BLaER1 treated with 17β-estradiol and CSF1 and Interleukin-3, amounts not matched to agents 10 nM and 100 nM (cell line): ENCODE data around the gene RB1.
A peak's percentile ranks its signal among the peaks of the same experiment; 100 is the strongest.

Experiments
- H3K27ac ChIP-seq, 11 experiments: shearing (Covaris generic); formaldehyde crosslinking; 2 replicates each; pipeline ENCODE4 v1.8.1; 2022
- H3K27me3 ChIP-seq, 11 experiments: shearing (Covaris generic); formaldehyde crosslinking; 2 replicates each; pipeline ENCODE4 v1.8.1; 2022
- H3K36me3 ChIP-seq, 11 experiments: shearing (Covaris generic); formaldehyde crosslinking; 2 replicates each; pipeline ENCODE4 v1.8.1; 2022
- H3K4me1 ChIP-seq, 10 experiments: shearing (Covaris generic); formaldehyde crosslinking; 2 replicates each; pipeline ENCODE4 v1.8.1; 2022
- H3K4me2 ChIP-seq, 11 experiments: shearing (Covaris generic); formaldehyde crosslinking; 2 replicates each; pipeline ENCODE4 v1.8.1; 2022
- H3K4me3 ChIP-seq, 10 experiments: shearing (Covaris generic); formaldehyde crosslinking; 2 replicates each; pipeline ENCODE4 v1.8.1; 2022
- H3K9ac ChIP-seq, 11 experiments: shearing (Covaris generic); formaldehyde crosslinking; 2 replicates each; pipeline ENCODE4 v1.8.1; 2022
- H3K9me3 ChIP-seq, 11 experiments: shearing (Covaris generic); formaldehyde crosslinking; replicated peaks in 1 of 11; 2 replicates each; pipeline ENCODE4 v1.8.1; 2022
- H4K20me1 ChIP-seq, 11 experiments: shearing (Covaris generic); formaldehyde crosslinking; 2 replicates each; pipeline ENCODE4 v1.8.1; 2022
- Cebpa-rat ChIP-seq, 11 experiments: shearing (Covaris generic); IDR thresholded peaks; 2 replicates each; pipeline ENCODE4 v1.8.1; 2022

RB1 gene

DNA sequence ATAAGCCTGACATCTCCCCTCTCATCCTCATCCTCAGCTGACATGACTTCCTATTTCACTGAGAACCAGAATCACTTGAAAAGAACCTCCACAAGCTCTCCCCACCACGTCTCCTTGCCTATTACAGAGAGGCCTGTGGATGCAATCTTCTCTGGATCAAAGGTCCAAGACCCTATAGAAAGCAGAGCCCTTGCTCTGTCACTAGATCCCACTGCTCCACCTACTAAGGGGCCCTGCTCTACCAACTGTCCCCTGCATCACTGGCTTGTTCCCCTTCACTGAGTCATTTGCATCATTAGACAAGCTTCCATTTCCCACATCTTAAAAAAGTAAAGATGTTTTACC is 188.5 kb downstream of the RB1 start:
- Histone ChIP-seq H3K27ac (peak overlapping the region; percentile 80 to 97 (median 93)), H3K9ac (peak overlapping the region; percentile 77 to 88 (median 85)), H3K4me2 (peak overlapping the region; percentile 78 to 94 (median 89)), H3K4me3 (peak overlapping the region; percentile 46 to 70 (median 58)), H3K27me3 (no peaks in the 10 kb centered on the region), H3K9me3 (peaks cover 0 to 20% (median 16%) of the 10 kb centered on the region in 11 experiments; a peak in 20 of 22 replicates), H3K36me3 (peaks cover 34 to 59% (median 47%) of the 10 kb centered on the region in 11 experiments), H3K4me1 (peaks cover 72 to 93% (median 84%) of the 10 kb centered on the region in 10 experiments), H4K20me1 (no peaks in the 10 kb centered on the region)
- TF ChIP-seq Cebpa-rat (IDR thresholded peaks at IDR 0.05) = no peak

DNA sequence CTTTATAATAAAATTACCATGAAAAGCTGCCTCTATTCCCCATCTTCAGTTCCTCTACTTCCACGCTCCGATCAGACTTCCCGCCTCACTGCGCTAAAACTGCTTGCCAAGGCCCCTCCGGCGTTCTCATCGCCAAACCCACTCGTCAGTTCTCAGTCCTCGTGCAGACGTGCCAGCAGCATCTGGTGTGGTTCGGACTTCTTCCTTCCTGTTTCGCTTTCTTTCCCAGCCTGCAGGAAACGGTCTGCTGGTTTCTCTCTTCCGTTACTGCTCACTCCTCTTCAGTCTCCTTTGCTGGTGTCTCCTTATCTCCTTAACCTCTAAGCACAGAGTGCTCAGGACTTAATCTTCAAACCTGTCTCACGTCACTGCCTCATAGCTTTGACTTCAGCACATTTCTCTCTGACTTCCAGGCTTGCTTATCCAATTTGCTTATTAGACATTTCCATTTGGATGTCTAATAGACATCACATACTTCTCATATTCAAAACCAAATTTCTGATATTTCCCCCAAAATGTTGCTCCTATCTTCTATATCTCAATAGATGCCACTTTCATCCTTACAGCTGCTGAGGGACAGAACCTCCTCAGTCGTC is 189.0 kb downstream of the RB1 start:
- Histone ChIP-seq H3K4me1 (peaks cover 75 to 93% (median 89%) of the 10 kb centered on the region in 10 experiments), H3K27ac (peak overlapping the region; percentile 80 to 97 (median 93)), H3K9ac (peak overlapping the region; percentile 77 to 88 (median 85)), H3K4me3 (peak overlapping the region; percentile 46 to 70 (median 58)), H3K9me3 (peaks cover 0 to 15% (median 11%) of the 10 kb centered on the region in 11 experiments; a peak in 20 of 22 replicates), H3K27me3 (no peaks in the 10 kb centered on the region), H4K20me1 (no peaks in the 10 kb centered on the region), H3K4me2 (peak overlapping the region; percentile 78 to 94 (median 89)), H3K36me3 (peaks cover 29 to 59% (median 44%) of the 10 kb centered on the region in 11 experiments)
- no peak for TF ChIP-seq Cebpa-rat (IDR thresholded peaks at IDR 0.05)

DNA sequence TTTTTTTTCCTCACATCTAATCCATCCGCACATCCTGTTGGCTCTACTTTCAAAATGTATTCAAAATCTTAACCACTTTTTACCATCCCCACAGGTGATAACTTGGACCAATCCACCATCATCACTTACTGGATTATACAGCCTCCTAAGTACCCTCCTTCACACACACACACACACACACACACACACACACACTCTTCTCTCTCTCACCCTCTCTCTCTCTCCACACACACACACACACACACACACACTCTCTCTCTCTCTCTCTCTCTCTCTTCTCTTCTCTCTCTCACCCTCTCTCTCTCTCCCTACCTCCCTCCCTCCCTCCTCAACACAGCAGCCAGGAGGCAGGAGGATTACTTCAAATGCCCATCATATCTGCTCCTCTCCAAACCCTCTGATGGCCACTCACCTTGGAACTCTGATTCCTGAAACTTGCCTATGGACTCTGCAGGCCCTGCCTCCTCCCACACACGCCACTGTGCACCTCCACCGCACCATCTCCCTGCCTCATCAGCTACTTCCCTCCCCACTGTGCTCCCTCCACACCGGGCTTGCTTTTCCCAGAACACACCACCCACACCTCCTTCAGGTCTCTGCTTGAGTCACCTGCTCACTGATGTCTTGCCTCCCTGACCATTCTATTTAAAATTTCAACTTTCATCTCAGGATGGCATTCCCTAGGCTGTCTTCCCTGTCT is 189.7 kb downstream of the RB1 start:
- TF ChIP-seq Cebpa-rat (IDR thresholded peaks at IDR 0.05) = no peak
- no peaks in the 10 kb centered on the region for H4K20me1 ChIP-seq
- H3K9ac ChIP-seq = peak overlapping the region; percentile 71 to 88 (median 85)
- peaks cover 0 to 9% (median 4%) of the 10 kb centered on the region in 11 experiments; a peak in 19 of 22 replicates for H3K9me3 ChIP-seq
- peak overlapping the region; percentile 78 to 94 (median 89) for H3K4me2 ChIP-seq
- H3K27me3 ChIP-seq = no peaks in the 10 kb centered on the region
- H3K4me3 ChIP-seq = peak overlapping the region; percentile 30 to 70 (median 58); a peak in 18 of 20 replicates
- H3K36me3 ChIP-seq = peaks cover 29 to 59% (median 43%) of the 10 kb centered on the region in 11 experiments
- H3K4me1 ChIP-seq = peaks cover 81 to 96% (median 93%) of the 10 kb centered on the region in 10 experiments
- peak overlapping the region; percentile 80 to 97 (median 93) for H3K27ac ChIP-seq

DNA sequence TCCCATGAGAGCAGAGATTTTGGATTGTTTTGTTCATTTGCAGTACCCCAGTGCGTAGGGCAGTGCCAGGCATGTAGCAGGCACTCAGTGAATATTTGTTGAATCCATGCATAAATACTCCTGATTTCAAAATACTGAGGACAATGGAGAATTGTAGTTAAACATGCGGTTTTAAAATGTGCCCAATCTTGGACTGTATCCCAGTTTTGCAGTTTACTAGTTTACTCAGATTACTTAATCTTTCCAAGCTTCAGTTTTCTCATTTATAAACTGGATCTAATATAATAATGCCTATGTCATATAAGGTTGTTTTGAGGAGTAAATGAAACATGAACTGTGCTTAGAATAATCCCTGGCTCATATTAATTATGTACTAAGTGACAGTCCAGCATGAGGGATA is 190.3 kb downstream of the RB1 start:
- H3K9me3 ChIP-seq = peaks cover 0 to 3% (median 0%) of the 10 kb centered on the region in 11 experiments; a peak in 3 of 22 replicates
- H3K4me2 ChIP-seq = peak overlapping the region; percentile 78 to 94 (median 89)
- H3K27ac ChIP-seq = peak overlapping the region; percentile 80 to 97 (median 93)
- no peaks in the 10 kb centered on the region for H4K20me1 ChIP-seq
- H3K4me3 ChIP-seq = peak overlapping the region in 7 of 10 experiments; percentile 50 to 70 (median 60); a peak in 12 of 20 replicates
- no peaks in the 10 kb centered on the region for H3K27me3 ChIP-seq
- peaks cover 84 to 96% (median 93%) of the 10 kb centered on the region in 10 experiments for H3K4me1 ChIP-seq
- TF ChIP-seq Cebpa-rat (IDR thresholded peaks at IDR 0.05) = no peak
- peak overlapping the region; percentile 71 to 88 (median 85); a peak in 21 of 22 replicates for H3K9ac ChIP-seq
- H3K36me3 ChIP-seq = peaks cover 26 to 58% (median 43%) of the 10 kb centered on the region in 11 experiments; a peak in 19 of 22 replicates

DNA sequence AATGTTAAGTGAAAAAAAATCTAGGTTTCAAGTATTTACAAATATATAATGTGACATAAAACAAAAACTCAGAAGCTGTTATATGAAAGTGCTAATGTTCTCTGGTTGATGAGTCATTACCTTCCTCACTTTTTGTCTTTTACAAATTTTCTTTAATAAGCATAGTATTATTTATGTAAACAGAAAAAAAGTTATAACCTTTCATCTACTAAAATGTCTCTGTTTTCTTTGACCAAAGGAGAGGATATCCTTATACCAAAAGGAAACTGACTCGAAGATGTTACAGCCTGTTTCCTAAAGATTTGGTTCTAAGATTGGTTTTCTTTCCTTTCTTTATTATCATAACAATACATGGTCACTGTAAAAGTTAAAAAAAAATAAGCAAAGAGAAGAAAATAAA is 191.3 kb downstream of the RB1 start:
- Histone ChIP-seq H3K27ac (peak overlapping the region; percentile 80 to 97 (median 93)), H3K9me3 (peaks cover 0 to 3% (median 0%) of the 10 kb centered on the region in 11 experiments; a peak in 2 of 22 replicates), H3K9ac (peak overlapping the region in 7 of 11 experiments; percentile 20 to 86 (median 85); a peak in 7 of 22 replicates), H3K4me2 (peak overlapping the region; percentile 78 to 94 (median 89); a peak in 20 of 22 replicates), H4K20me1 (no peaks in the 10 kb centered on the region), H3K27me3 (no peaks in the 10 kb centered on the region), H3K4me3 (no peak overlapping the region), H3K36me3 (peaks cover 25 to 58% (median 43%) of the 10 kb centered on the region in 11 experiments; a peak in 20 of 22 replicates), H3K4me1 (peaks cover 85 to 96% (median 93%) of the 10 kb centered on the region in 10 experiments)
- TF ChIP-seq Cebpa-rat (IDR thresholded peaks at IDR 0.05) = no peak

DNA sequence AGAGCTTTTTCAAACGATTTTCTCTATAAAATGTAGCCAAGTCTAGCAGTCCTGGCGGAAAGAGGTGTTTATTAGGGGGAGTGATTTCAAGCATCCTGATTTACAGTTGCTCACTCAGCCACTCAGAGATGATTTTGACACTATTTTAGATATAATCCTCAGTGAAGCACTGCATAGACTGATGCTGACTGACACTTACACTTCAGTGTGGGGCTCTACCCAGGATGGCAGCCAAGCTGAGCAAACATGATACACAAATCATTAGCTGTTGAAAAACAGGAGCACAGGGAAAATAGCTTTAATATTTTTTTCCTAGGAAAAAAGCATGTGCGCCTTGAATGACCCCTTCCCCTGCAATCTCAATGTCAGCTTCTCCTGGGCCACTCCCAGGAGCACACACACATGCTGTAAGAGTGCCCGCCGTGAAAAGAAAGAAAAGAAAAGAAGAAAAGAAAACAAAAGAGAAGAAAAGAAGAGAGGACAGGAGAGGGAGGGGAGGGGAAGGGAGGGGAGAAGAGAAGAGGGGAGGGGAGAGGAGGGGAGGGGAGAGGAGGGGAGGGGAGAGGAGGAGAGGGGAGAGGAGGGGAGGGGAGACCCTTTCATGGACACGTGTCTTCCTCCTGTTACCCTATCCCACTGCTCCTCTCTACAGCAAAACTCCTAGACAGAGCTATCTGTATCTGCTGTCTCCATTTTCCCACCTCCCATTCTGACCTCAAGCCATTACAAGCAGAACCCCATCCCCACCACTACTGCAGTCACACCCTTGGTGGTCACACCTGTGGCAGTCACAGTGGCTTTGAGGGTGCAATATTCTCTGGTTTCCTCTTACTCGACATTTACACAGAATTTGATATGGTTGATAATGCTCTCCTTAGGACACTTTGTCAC is 193.0 kb downstream of the RB1 start:
- H3K27ac ChIP-seq = peak overlapping the region; percentile 80 to 98 (median 96); a peak in 21 of 22 replicates
- H3K9me3 ChIP-seq = peaks cover 0 to 3% (median 0%) of the 10 kb centered on the region in 11 experiments; a peak in 2 of 22 replicates
- no peak for TF ChIP-seq Cebpa-rat (IDR thresholded peaks at IDR 0.05)
- H3K27me3 ChIP-seq = no peaks in the 10 kb centered on the region
- peaks cover 83 to 95% (median 92%) of the 10 kb centered on the region in 10 experiments for H3K4me1 ChIP-seq
- peak overlapping the region in 10 of 11 experiments; percentile 6 to 55 (median 41); a peak in 12 of 22 replicates for H3K9ac ChIP-seq
- no peaks in the 10 kb centered on the region for H4K20me1 ChIP-seq
- peaks cover 25 to 52% (median 38%) of the 10 kb centered on the region in 11 experiments; a peak in 20 of 22 replicates for H3K36me3 ChIP-seq
- peak overlapping the region; percentile 57 to 97 (median 82) for H3K4me2 ChIP-seq
- H3K4me3 ChIP-seq = no peak overlapping the region

DNA sequence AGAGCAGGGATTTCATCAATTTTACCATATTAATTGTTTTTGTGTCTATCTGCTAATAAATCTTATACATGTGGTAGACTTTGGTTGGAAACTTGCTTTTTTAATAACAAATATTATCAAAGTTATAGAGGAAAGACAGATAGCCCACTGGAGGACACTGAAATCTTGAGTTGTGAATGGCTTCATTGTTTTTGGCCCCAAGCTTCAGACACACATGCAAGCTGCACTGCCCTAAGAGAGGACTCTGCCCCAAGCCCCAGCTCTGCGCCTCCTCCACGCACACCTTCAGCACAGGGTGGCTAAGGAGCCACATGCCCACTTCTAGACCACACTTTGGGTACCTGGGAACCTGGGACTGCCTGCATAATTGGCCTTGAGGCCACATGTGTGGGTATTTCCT is 194.1 kb downstream of the RB1 start:
- no peak for TF ChIP-seq Cebpa-rat (IDR thresholded peaks at IDR 0.05)
- no peaks in the 10 kb centered on the region for H3K27me3 ChIP-seq
- H3K9me3 ChIP-seq = peaks cover 0 to 3% (median 0%) of the 10 kb centered on the region in 11 experiments; a peak in 4 of 22 replicates
- peaks cover 86 to 98% (median 97%) of the 10 kb centered on the region in 10 experiments for H3K4me1 ChIP-seq
- peaks cover 25 to 54% (median 41%) of the 10 kb centered on the region in 11 experiments; a peak in 20 of 22 replicates for H3K36me3 ChIP-seq
- peak overlapping the region; percentile 52 to 97 (median 68); a peak in 21 of 22 replicates for H3K4me2 ChIP-seq
- H3K9ac ChIP-seq = peak overlapping the region in 5 of 11 experiments; percentile 12 to 36 (median 14); a peak in 6 of 22 replicates
- peak overlapping the region; percentile 45 to 98 (median 96) for H3K27ac ChIP-seq
- no peaks in the 10 kb centered on the region for H4K20me1 ChIP-seq
- H3K4me3 ChIP-seq = no peak overlapping the region
